ENCODE measurements around the gene MAST4. TPM values are rescaled to one million over a fixed set of nuclear protein-coding genes. Genes with fewer than 3 reads are reported as not detected.

The MAST4 gene
- total and polyA plus RNA-seq, 2 of the 4 experiments (the other 2 are of a cell fraction) = 4.8 to 6.8 TPM

DNA sequence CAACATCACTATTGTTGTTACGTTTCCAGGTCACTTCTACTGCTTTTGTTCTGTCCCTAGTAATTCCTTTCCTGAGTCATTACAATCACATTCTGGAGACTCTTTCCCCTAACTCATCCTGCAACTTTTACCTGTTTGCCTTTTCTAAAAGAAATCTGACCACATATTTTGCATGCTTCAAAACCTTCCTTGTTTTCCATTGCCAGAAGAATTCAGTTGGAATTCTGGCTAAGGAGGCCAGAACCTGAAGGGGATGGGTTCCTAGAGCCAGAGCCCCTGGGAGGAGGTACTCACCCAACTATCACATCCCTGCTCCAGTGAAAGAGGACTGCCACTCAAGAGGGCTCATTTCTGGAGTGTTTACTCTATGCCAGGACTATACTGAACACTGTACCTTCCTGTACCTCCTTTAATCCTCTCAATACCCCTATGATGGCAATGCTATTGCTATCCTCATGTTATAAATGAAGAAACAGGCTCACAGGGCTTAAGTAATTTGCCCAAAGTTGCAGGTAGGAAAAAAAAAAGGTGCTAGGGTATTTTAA lies 42.8 kb upstream of the MAST4 start:
- in situ Hi-C loops (cut with MboI; ENCODE audit: low sequenced_read_pairs) = no loop called here
- H4K91ac ChIP-seq (ENCODE audit: insufficient read depth, low read depth, low read length) = no peak overlapping the region
- H3K27me3 ChIP-seq (ENCODE audit: control insufficient read depth, insufficient read depth, low read length) = no peaks in the 10 kb centered on the region
- H3K56ac ChIP-seq (ENCODE audit: extremely low read depth, insufficient read depth, low read length) = no peak overlapping the region
- intact Hi-C loops (cut with micrococcal nuclease) = no loop called here
- H3K4me3 ChIP-seq (ENCODE audit: insufficient read depth, low read depth, low read length) = no peak overlapping the region
- H2BK120ac ChIP-seq (ENCODE audit: low read depth, low read length) = no peak overlapping the region
- H3K4me2 ChIP-seq (ENCODE audit: low read depth, low read length) = no peak overlapping the region
- DNase-seq (no peak), ATAC-seq (ENCODE audit: low read depth) (no peak)
- H3K4ac ChIP-seq (ENCODE audit: low read depth, low read length) = no peak overlapping the region
- ChIA-PET POLR2A (ENCODE audit: unreplicated experiment) (no interaction called here), CTCF (no interaction called here)
- no peak overlapping the region for H3K18ac ChIP-seq (ENCODE audit: low read depth, low read length)
- H3K79me1 ChIP-seq (ENCODE audit: low read depth in 1 of 2, low read length in 2 of 2) = no peaks in the 10 kb centered on the region
- TF ChIP-seq MAZ (IDR thresholded peaks at IDR 0.05; ENCODE audit: borderline replicate concordance, low read depth, low read length) = no peak
- TF ChIP-seq FOS (IDR thresholded peaks at IDR 0.05; ENCODE audit: low read depth, low read length) = no peak
- TF ChIP-seq RAD21 (IDR thresholded peaks at IDR 0.05; ENCODE audit: low read length) = no peak
- TF ChIP-seq RFX5 (IDR thresholded peaks at IDR 0.05; ENCODE audit: low read depth, low read length) = no peak
- TF ChIP-seq, protein P1, sequence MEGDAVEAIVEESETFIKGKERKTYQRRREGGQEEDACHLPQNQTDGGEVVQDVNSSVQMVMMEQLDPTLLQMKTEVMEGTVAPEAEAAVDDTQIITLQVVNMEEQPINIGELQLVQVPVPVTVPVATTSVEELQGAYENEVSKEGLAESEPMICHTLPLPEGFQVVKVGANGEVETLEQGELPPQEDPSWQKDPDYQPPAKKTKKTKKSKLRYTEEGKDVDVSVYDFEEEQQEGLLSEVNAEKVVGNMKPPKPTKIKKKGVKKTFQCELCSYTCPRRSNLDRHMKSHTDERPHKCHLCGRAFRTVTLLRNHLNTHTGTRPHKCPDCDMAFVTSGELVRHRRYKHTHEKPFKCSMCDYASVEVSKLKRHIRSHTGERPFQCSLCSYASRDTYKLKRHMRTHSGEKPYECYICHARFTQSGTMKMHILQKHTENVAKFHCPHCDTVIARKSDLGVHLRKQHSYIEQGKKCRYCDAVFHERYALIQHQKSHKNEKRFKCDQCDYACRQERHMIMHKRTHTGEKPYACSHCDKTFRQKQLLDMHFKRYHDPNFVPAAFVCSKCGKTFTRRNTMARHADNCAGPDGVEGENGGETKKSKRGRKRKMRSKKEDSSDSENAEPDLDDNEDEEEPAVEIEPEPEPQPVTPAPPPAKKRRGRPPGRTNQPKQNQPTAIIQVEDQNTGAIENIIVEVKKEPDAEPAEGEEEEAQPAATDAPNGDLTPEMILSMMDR (conservative IDR thresholded peaks at IDR 0.05; ENCODE audit: low read depth, low read length) = no peak
- TF ChIP-seq SMC3 (IDR thresholded peaks at IDR 0.05; ENCODE audit: low read depth, low read length) = no peak
- no peak for TF ChIP-seq NFE2L2 (IDR thresholded peaks at IDR 0.05; ENCODE audit: low read depth, low read length)
- TF ChIP-seq POLR2A (IDR thresholded peaks at IDR 0.05; ENCODE audit: low read depth, low read length) = no peak
- TF ChIP-seq USF2 (IDR thresholded peaks at IDR 0.05; ENCODE audit: low read depth, low read length) = no peak
- TF ChIP-seq MAFK (IDR thresholded peaks at IDR 0.05; ENCODE audit: low read depth, low read length) = no peak
- TF ChIP-seq CEBPB (IDR thresholded peaks at IDR 0.05; ENCODE audit: low read depth, low read length) = no peak
- TF ChIP-seq ELK1 (IDR thresholded peaks at IDR 0.05; ENCODE audit: borderline replicate concordance, low read depth, low read length) = no peak
- no peak for TF ChIP-seq BHLHE40 (IDR thresholded peaks at IDR 0.05; ENCODE audit: low read depth, low read length)
- TF ChIP-seq RCOR1 (IDR thresholded peaks at IDR 0.05; ENCODE audit: insufficient replicate concordance, low read length) = no peak
- no peak for TF ChIP-seq CHD1 (IDR thresholded peaks at IDR 0.05; ENCODE audit: low read depth, low read length)
- no peak for TF ChIP-seq MXI1 (IDR thresholded peaks at IDR 0.05; ENCODE audit: borderline replicate concordance, low read depth, low read length)
- H3K9ac ChIP-seq (ENCODE audit: low read depth, low read length) = no peak overlapping the region
- no peaks in the 10 kb centered on the region for H3K36me3 ChIP-seq (ENCODE audit: control insufficient read depth, insufficient read depth, low read length)
- H2BK5ac ChIP-seq (ENCODE audit: low read depth, low read length, poor library complexity, severe bottlenecking) = no peak overlapping the region
- H3K27ac ChIP-seq (ENCODE audit: insufficient read depth, low read length) = no peak overlapping the region
- H4K8ac ChIP-seq (ENCODE audit: low read depth in 2 of 2, low read length in 2 of 2) = no peak overlapping the region
- no peak overlapping the region for H2AFZ ChIP-seq (replicated peaks; ENCODE audit: low read length, poor library complexity)
- H3K14ac ChIP-seq (replicated peaks; ENCODE audit: low read depth, low read length) = no peak overlapping the region
- no peaks in the 10 kb centered on the region for H4K20me1 ChIP-seq (ENCODE audit: insufficient read depth, low read length)
- H3K4me1 ChIP-seq (ENCODE audit: control insufficient read depth, insufficient read depth, low read length) = no peaks in the 10 kb centered on the region
- no peak overlapping the region for H2BK15ac ChIP-seq (ENCODE audit: low read depth, low read length)
- H3K9me3 ChIP-seq (ENCODE audit: control insufficient read depth, insufficient read depth, low read length) = no peaks in the 10 kb centered on the region
- no peak overlapping the region for H2AK9ac ChIP-seq (replicated peaks; ENCODE audit: low read depth, low read length, poor library complexity)
- WGBS, 2 experiments (ENCODE audit: extremely low coverage in 2 of 2, insufficient read length in 1 of 2) = 20% methylated on average over 1 of the region's 1 CpG; no CpG with 5 or more reads in 1 of the 2 experiments
- BruUV-seq (replicated peaks) = no TSS peak
- H2AK5ac ChIP-seq (ENCODE audit: low read depth, low read length) = no peak overlapping the region
- no peaks in the 10 kb centered on the region for H3K9me1 ChIP-seq (ENCODE audit: insufficient read depth, low read length)
- dilution Hi-C loops (cut with HindIII; ENCODE audit: low sequenced_read_pairs, unreplicated experiment) = no loop called here
- no peak overlapping the region for H3K23ac ChIP-seq (ENCODE audit: low read depth, low read length)
- no peak overlapping the region for H2BK20ac ChIP-seq (ENCODE audit: low read depth, low read length)
- H4K5ac ChIP-seq (ENCODE audit: low read depth, low read length) = no peak overlapping the region

Measured in IMR-90 (cell line).